Measurements from ENCODE around the gene MTR. TPM values are rescaled to one million over a fixed set of nuclear protein-coding genes. Genes with fewer than 3 reads are reported as not detected.

Gene MTR
- total RNA-seq, result 37.8 and 41.6 TPM in 2 replicates
- long read RNA-seq, full-length matches to known transcripts, result 4 of 137 reads
- long read RNA-seq, partial matches to known transcripts, result 103 of 137 reads
- long read RNA-seq, other reads (novel, unspliced or antisense), result 30 of 137 reads

- TF ChIP-seq CTCF (IDR thresholded peaks at IDR 0.05), result no peak
- peak within 1 kb of the TSS; percentile 86 for H3K27ac Mint-ChIP-seq (ENCODE audit: unreplicated experiment)
Measured at GRCh38 chr1:236795035-236795756, at the start of gene MTR. Gene MTR, plus strand, starts transcription at chr1:236795292. Its CDS starts 412 bp downstream, at chr1:236795704.

DNA sequence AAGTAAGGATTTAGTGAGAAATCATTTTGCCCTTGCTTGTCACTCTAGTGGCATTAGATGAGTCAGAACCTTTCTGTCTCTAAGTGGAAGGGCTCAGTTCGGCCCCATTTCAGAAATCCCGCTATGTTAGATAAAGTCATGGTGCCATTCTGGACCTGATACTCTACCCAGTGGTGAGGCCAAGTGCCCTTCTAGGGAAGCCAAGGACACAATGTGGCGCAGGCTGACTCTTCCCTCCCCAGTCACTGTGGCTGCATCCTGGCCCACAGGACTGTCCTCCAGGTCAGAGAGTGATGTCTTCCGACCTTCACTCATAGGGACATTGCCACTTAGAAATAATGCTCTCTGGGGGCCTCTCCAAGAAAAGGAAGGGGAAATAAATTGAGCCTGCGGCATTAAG, 48.3 kb upstream of the MTR start:
- Mint-ChIP-seq H3K4me1 (ENCODE audit: unreplicated experiment) (no peaks in the 10 kb centered on the region), H3K9me3 (ENCODE audit: unreplicated experiment) (no peaks in the 10 kb centered on the region), H3K27me3 (ENCODE audit: unreplicated experiment) (peaks cover 4% of the 10 kb centered on the region), H3K4me3 (ENCODE audit: unreplicated experiment) (no peak overlapping the region), H3K27ac (ENCODE audit: unreplicated experiment) (no peak overlapping the region), H3K36me3 (ENCODE audit: unreplicated experiment) (no peaks in the 10 kb centered on the region)
- DNase-seq (ENCODE audit: extremely low spot score, unreplicated experiment), result no peak
- TF ChIP-seq CTCF (IDR thresholded peaks at IDR 0.05), result no peak

More at GRCh38 chr1:236795035-236795756, at the start of gene MTR:
- DNase-seq (ENCODE audit: extremely low spot score, unreplicated experiment), result peak; percentile 99
- Mint-ChIP-seq H3K9me3 (ENCODE audit: unreplicated experiment) (no peaks in the 10 kb centered on the region), H3K27me3 (ENCODE audit: unreplicated experiment) (peaks cover 12% of the 10 kb centered on the region), H3K36me3 (ENCODE audit: unreplicated experiment) (no peaks in the 10 kb centered on the region), H3K4me1 (ENCODE audit: unreplicated experiment) (peaks cover 24% of the 10 kb centered on the region), H3K4me3 (ENCODE audit: unreplicated experiment) (peak within 1 kb of the TSS; percentile 96)

- H3K4me3 Mint-ChIP-seq (ENCODE audit: unreplicated experiment), result no peak overlapping the region
- H3K4me1 Mint-ChIP-seq (ENCODE audit: unreplicated experiment), result no peaks in the 10 kb centered on the region
- H3K27me3 Mint-ChIP-seq (ENCODE audit: unreplicated experiment), result peaks cover 4% of the 10 kb centered on the region
- no peaks in the 10 kb centered on the region for H3K9me3 Mint-ChIP-seq (ENCODE audit: unreplicated experiment)
- TF ChIP-seq CTCF (IDR thresholded peaks at IDR 0.05), result no peak
- no peaks in the 10 kb centered on the region for H3K36me3 Mint-ChIP-seq (ENCODE audit: unreplicated experiment)
- no peak for DNase-seq (ENCODE audit: extremely low spot score, unreplicated experiment)
- H3K27ac Mint-ChIP-seq (ENCODE audit: unreplicated experiment), result no peak overlapping the region
Measured at GRCh38 chr1:236747311-236747985, 47.6 kb upstream of the MTR start.

- H3K27me3 Mint-ChIP-seq (ENCODE audit: unreplicated experiment), result peaks cover 4% of the 10 kb centered on the region
- TF ChIP-seq CTCF (IDR thresholded peaks at IDR 0.05), result peak; percentile 18
- H3K4me1 Mint-ChIP-seq (ENCODE audit: unreplicated experiment), result no peaks in the 10 kb centered on the region
- H3K36me3 Mint-ChIP-seq (ENCODE audit: unreplicated experiment), result no peaks in the 10 kb centered on the region
- no peak overlapping the region for H3K4me3 Mint-ChIP-seq (ENCODE audit: unreplicated experiment)
- no peak for DNase-seq (ENCODE audit: extremely low spot score, unreplicated experiment)
- H3K9me3 Mint-ChIP-seq (ENCODE audit: unreplicated experiment), result no peaks in the 10 kb centered on the region
- no peak overlapping the region for H3K27ac Mint-ChIP-seq (ENCODE audit: unreplicated experiment)
Measured at GRCh38 chr1:236748268-236748870, 46.7 kb upstream of the MTR start.

DNA sequence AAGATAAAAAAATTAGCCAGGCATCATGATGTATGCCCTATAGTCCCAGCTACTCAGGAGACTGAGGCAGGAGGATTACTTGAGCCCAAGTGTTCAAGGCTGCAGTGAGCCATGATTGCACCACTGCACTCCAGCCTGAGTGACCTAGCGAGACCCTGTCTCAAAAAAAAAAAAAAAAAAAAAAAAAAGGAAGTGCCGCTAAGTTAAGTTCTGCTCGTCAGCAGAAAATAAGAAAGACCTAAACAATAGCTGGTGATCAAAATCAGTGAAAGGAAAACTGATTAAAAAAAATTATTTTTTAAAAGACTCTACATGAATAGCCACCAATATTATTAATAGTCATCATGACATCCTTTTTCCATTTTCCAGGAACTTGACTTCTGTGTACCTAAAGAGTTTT, 44.2 kb upstream of the MTR start:
- H3K27me3 Mint-ChIP-seq (ENCODE audit: unreplicated experiment), result peaks cover 4% of the 10 kb centered on the region
- H3K4me1 Mint-ChIP-seq (ENCODE audit: unreplicated experiment), result no peaks in the 10 kb centered on the region
- H3K36me3 Mint-ChIP-seq (ENCODE audit: unreplicated experiment), result no peaks in the 10 kb centered on the region
- H3K27ac Mint-ChIP-seq (ENCODE audit: unreplicated experiment), result no peak overlapping the region
- no peaks in the 10 kb centered on the region for H3K9me3 Mint-ChIP-seq (ENCODE audit: unreplicated experiment)
- TF ChIP-seq CTCF (IDR thresholded peaks at IDR 0.05), result no peak
- no peak for DNase-seq (ENCODE audit: extremely low spot score, unreplicated experiment)
- no peak overlapping the region for H3K4me3 Mint-ChIP-seq (ENCODE audit: unreplicated experiment)

Data from osteocyte (in vitro differentiated cells).